H1 (cell line): ENCODE measurements around the gene ASIC2. TPM values are rescaled to one million over a fixed set of nuclear protein-coding genes. Genes with fewer than 3 reads are reported as not detected.

Experiments
- CTCF ChIA-PET: fragments of 300-600 bp; sonication (Branson Sonifier 250); formaldehyde crosslinking; loops from one replicate; lab custom pipeline; 2021; ENCODE audit not compliant: partially characterized antibody; lab: Charles Lee
- POLR2A ChIA-PET: fragments of 300-600 bp; sonication (Branson Sonifier 250); formaldehyde crosslinking; loops from one replicate; lab custom pipeline; 2021; ENCODE audit warnings: inconsistent platforms; ENCODE audit not compliant: partially characterized antibody; lab: Charles Lee
- DNase-seq, 2 experiments: peaks; one replicate each; pipeline versions ENCODE4 v3.0.0 to v3.0.0-alpha.2; 2010 to 2022; ENCODE audit warnings: low spot score in 2 of 2, low read depth in 1 of 2, mixed read lengths in 1 of 2
- FAIRE-seq: peaks from 2 replicates; lab custom pipeline; 2011; peaks lifted over from hg19 to GRCh38; lab: Jason Lieb, UNC
- H2AFZ ChIP-seq: 2 replicates; pipeline ENCODE4 v1.8.1; 2012; ENCODE audit warnings: low read length, inconsistent platforms
- H2AK5ac ChIP-seq: 2 replicates; pipeline ENCODE4 v1.6.1; 2013; ENCODE audit warnings: low read depth, low read length
- H2BK120ac ChIP-seq: replicated peaks from 2 replicates; pipeline ENCODE3; 2013; ENCODE audit warnings: low read depth, low read length, inconsistent platforms
- H2BK12ac ChIP-seq: 2 replicates; pipeline ENCODE4 v1.6.1; 2013; ENCODE audit warnings: low read depth, low read length
- H2BK15ac ChIP-seq: 2 replicates; pipeline ENCODE4 v1.6.1; 2013; ENCODE audit warnings: low read length
- H2BK20ac ChIP-seq: 2 replicates; pipeline ENCODE4 v1.6.1; 2013; ENCODE audit warnings: low read length
- H2BK5ac ChIP-seq: 2 replicates; pipeline ENCODE4 v1.6.1; 2013; ENCODE audit warnings: low read depth, low read length
- H3K14ac ChIP-seq: 2 replicates; pipeline ENCODE4 v1.6.1; 2013; ENCODE audit warnings: inconsistent platforms; ENCODE audit not compliant: insufficient read length
- H3K18ac ChIP-seq: 2 replicates; pipeline ENCODE4 v1.6.1; 2013; ENCODE audit warnings: low read length; ENCODE audit errors: extremely low read depth
- H3K23ac ChIP-seq: 2 replicates; pipeline ENCODE4 v1.6.1; 2013; ENCODE audit warnings: inconsistent platforms; ENCODE audit not compliant: insufficient read length
- H3K23me2 ChIP-seq: 2 replicates; pipeline ENCODE4 v1.6.1; 2013; ENCODE audit warnings: low read depth, low read length
- H3K27ac ChIP-seq: 2 replicates; pipeline ENCODE4 v1.6.1; 2011; ENCODE audit warnings: low read depth, low read length, inconsistent platforms
- H3K27me3 ChIP-seq, 4 experiments: replicated peaks in 1 of 4; 1 replicate in 1 of 4; 2 replicates in 3 of 4; pipeline versions ENCODE4 v1.6.1 to v1.8.1; 2011 to 2013; ENCODE audit warnings: low read length in 3 of 4, mild to moderate bottlenecking in 3 of 4, inconsistent platforms in 2 of 4, mixed read lengths in 2 of 4, moderate library complexity in 1 of 4; ENCODE audit not compliant: control insufficient read depth in 3 of 4, insufficient read depth in 3 of 4; ENCODE audit errors: extremely low read depth in 1 of 4
- H3K36me3 ChIP-seq, 4 experiments: 2 replicates each; pipeline versions ENCODE4 v1.6.1 to v1.8.1; 2011 to 2013; ENCODE audit warnings: mild to moderate bottlenecking in 4 of 4, low read length in 3 of 4, moderate library complexity in 2 of 4, control low read depth in 1 of 4, inconsistent platforms in 1 of 4; ENCODE audit not compliant: insufficient read depth in 4 of 4, control insufficient read depth in 2 of 4
- H3K4ac ChIP-seq: replicated peaks from 2 replicates; pipeline ENCODE3; 2013; ENCODE audit warnings: low read length, low read depth, mixed read lengths, inconsistent platforms; ENCODE audit not compliant: insufficient read length
- H3K4me1 ChIP-seq, 4 experiments: replicated peaks in 1 of 4; 1 replicate in 1 of 4; 2 replicates in 3 of 4; pipeline versions ENCODE4 v1.6.1 to v1.8.1; 2011 to 2013; ENCODE audit warnings: low read length in 3 of 4, inconsistent platforms in 2 of 4, mixed read lengths in 1 of 4; ENCODE audit not compliant: insufficient read depth in 4 of 4, control insufficient read depth in 3 of 4
- H3K4me2 ChIP-seq, 2 experiments: 2 replicates each; pipeline versions ENCODE4 v1.6.1 to v1.8.1; 2011 to 2013; ENCODE audit warnings: low read depth in 2 of 2, low read length in 2 of 2, control low read depth in 1 of 2, inconsistent platforms in 1 of 2, mild to moderate bottlenecking in 1 of 2; ENCODE audit not compliant: insufficient read depth in 1 of 2
- H3K4me3 ChIP-seq, 4 experiments: fragments of 200-600, 300-600 bp in 1 of 4; sonication (generic), shearing (Covaris generic), sonication (Bioruptor Twin) in 1 of 4; 2 replicates each; pipeline versions ENCODE4 v1.5.1 to v1.8.1; 2011 to 2016; ENCODE audit warnings: low read length in 4 of 4, low read depth in 3 of 4, control low read depth in 2 of 4, inconsistent platforms in 2 of 4, mild to moderate bottlenecking in 2 of 4, mixed read lengths in 1 of 4, moderate library complexity in 1 of 4; ENCODE audit not compliant: insufficient read depth in 2 of 4; ENCODE audit errors: extremely low read depth in 1 of 4
- H3K56ac ChIP-seq: replicated peaks from 2 replicates; pipeline ENCODE3; 2013; ENCODE audit warnings: low read depth, mild to moderate bottlenecking, mixed read lengths, low read length, inconsistent platforms; ENCODE audit not compliant: insufficient read length
- H3K79me1 ChIP-seq: 2 replicates; pipeline ENCODE4 v1.6.1; 2013; ENCODE audit warnings: low read depth, low read length, control low read depth
- H3K79me2 ChIP-seq, 2 experiments: 2 replicates each; pipeline versions ENCODE4 v1.6.1 to v1.8.1; 2012 to 2013; ENCODE audit warnings: low read length in 2 of 2, mild to moderate bottlenecking in 2 of 2, inconsistent platforms in 1 of 2; ENCODE audit not compliant: insufficient read depth in 2 of 2, control insufficient read depth in 1 of 2
- H3K9ac ChIP-seq, 4 experiments: replicated peaks in 1 of 4; 1 replicate in 1 of 4; 2 replicates in 3 of 4; pipeline versions ENCODE4 v1.6.1 to v1.8.1; 2011 to 2013; ENCODE audit warnings: low read depth in 3 of 4, low read length in 3 of 4, control low read depth in 2 of 4, mild to moderate bottlenecking in 2 of 4, moderate library complexity in 2 of 4, inconsistent platforms in 1 of 4; ENCODE audit errors: extremely low read depth in 1 of 4
- H3K9me3 ChIP-seq, 2 experiments: 2 replicates each; pipeline versions ENCODE4 v1.6.1 to v1.8.1; 2012 to 2013; ENCODE audit warnings: mild to moderate bottlenecking in 2 of 2, moderate library complexity in 2 of 2, control low read depth in 1 of 2, inconsistent platforms in 1 of 2, low read depth in 1 of 2, low read length in 1 of 2, mixed read lengths in 1 of 2; ENCODE audit not compliant: insufficient read depth in 2 of 2
- H4K20me1 ChIP-seq, 2 experiments: replicated peaks in 1 of 2; 2 replicates each; pipeline versions ENCODE3 to v1.8.1; 2011 to 2013; ENCODE audit warnings: inconsistent platforms in 2 of 2, low read length in 2 of 2, mild to moderate bottlenecking in 1 of 2; ENCODE audit not compliant: insufficient read depth in 2 of 2, control insufficient read depth in 1 of 2
- H4K5ac ChIP-seq: 2 replicates; pipeline ENCODE4 v1.6.1; 2013; ENCODE audit warnings: low read length, low read depth, mixed read lengths, inconsistent platforms; ENCODE audit not compliant: insufficient read length
- H4K8ac ChIP-seq: 2 replicates; pipeline ENCODE4 v1.8.0; 2013; ENCODE audit warnings: mild to moderate bottlenecking, moderate library complexity, low read length, inconsistent platforms; ENCODE audit not compliant: insufficient read depth; ENCODE audit errors: extremely low read depth
- H4K91ac ChIP-seq: replicated peaks from 2 replicates; pipeline ENCODE3; 2013; ENCODE audit warnings: low read length, mixed read lengths, inconsistent platforms; ENCODE audit not compliant: insufficient read length
- CBX5 ChIP-seq: fragments of 300-800, 300-1000 bp; sonication (generic); IDR thresholded peaks from 2 replicates; pipeline ENCODE4 v1.7.1; 2016; ENCODE audit warnings: antibody characterized with exemption, low read length, low read depth
- CHD2 ChIP-seq: IDR thresholded peaks from 2 replicates; pipeline ENCODE4 v1.6.1; 2012; ENCODE audit warnings: low read length, improper control_type of control experiment
- WGBS, 2 experiments: shearing (Covaris generic) in 1 of 2; methylation state at CpG; one replicate each; pipeline versions ENCODE4 v1.1.6 to v1.1.7; 2013 to 2015; ENCODE audit warnings: low lambda C conversion rate in 2 of 2, mixed read lengths in 2 of 2, inconsistent platforms in 1 of 2, low coverage in 1 of 2, missing lambda C conversion rate in 1 of 2; ENCODE audit not compliant: insufficient replicate concordance in 2 of 2, insufficient coverage in 1 of 2, insufficient read length in 1 of 2; ENCODE audit errors: extremely low coverage in 1 of 2, missing lambda C conversion rate in 1 of 2; 5-methylcytosine and 5-hydroxymethylcytosine counted together
- polyA plus RNA-seq, 7 experiments: library from polyadenylated mRNA; depleted of rRNA in 3 of 7; stranded (reverse) in 5 of 7; unstranded in 2 of 7; fragments of >200 nt in 5 of 7; fragments of 200-250 nt in 2 of 7; gene quantifications; 1 replicate in 5 of 7; 2 replicates in 1 of 7; 4 replicates in 1 of 7; pipeline versions ENCODE4 v1.2.1 to v1.2.3, GENCODE V29; 2011 to 2013; ENCODE audit warnings: missing spikeins in 2 of 7, mixed read lengths in 2 of 7
- total RNA-seq: library from RNA; stranded (reverse); fragmentation: NEBNext Ultra II Directional; extraction: Animal tissue kit (Norgen Biotek cat#: 25700); gene quantifications from 2 replicates; pipeline ENCODE4 v1.2.1, GENCODE V29; 2021
- TF ChIP-seq, protein P1 (sequence below): IDR thresholded peaks from 2 replicates; pipeline ENCODE4 v1.6.1; 2012; ENCODE audit warnings: low read length, inconsistent platforms

The ASIC2 gene
- total and polyA plus RNA-seq, 2 of the 8 experiments (the other 6 are each of a cell fraction or from before 2014, with no cell fraction given) = 0.86 to 1.2 TPM

DNA sequence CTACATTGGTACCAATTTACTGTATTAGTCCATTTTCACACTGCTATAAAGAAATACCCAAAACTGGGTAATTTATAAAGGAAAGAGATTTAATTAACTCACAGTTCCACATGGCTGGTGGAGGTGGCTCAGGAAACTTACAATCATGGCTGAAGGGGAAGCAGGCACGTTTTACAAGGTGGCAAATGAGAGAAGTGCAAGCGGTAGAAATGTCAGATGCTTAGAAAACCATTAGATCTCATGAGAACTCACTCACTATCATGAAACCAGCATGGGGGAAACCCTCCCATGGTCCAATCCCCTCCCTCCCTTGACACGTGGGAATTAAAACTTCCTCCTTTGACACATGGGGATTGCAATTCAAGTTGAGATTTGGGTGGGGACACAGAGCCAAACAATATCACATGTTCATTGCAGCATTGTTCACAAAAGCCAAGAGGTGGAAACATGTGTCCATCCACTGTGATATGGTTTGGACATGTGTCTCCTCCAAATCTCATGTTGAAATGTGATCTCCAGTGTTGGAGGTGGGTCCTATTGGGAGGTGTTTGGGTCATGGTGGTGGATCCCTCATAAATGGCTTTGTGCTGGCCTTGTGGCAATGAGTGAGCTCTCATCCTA, 304.5 kb downstream of the ASIC2 start:
- DNase-seq (no peak), FAIRE-seq (no peak)
- H3K23me2 ChIP-seq = no peaks in the 10 kb centered on the region; the same call in 1 of the 2 replicates
- no peak overlapping the region for H4K91ac ChIP-seq
- no peaks in the 10 kb centered on the region for H3K27me3 ChIP-seq
- POLR2A ChIA-PET = no interaction called here
- no peak overlapping the region for H2BK12ac ChIP-seq
- no peaks in the 10 kb centered on the region for H3K4me1 ChIP-seq
- no peak overlapping the region for H2AK5ac ChIP-seq
- H3K79me2 ChIP-seq = no peaks in the 10 kb centered on the region
- no peak overlapping the region for H2AFZ ChIP-seq
- H4K20me1 ChIP-seq = peaks cover 0 to 2% of the 10 kb centered on the region in 2 experiments
- no peak overlapping the region for H3K14ac ChIP-seq
- H3K18ac ChIP-seq = no peak overlapping the region
- no peak overlapping the region for H4K5ac ChIP-seq
- peaks cover 4 to 10% of the 10 kb centered on the region in 2 experiments; a peak in 2 of 4 replicates for H3K9me3 ChIP-seq
- no peak overlapping the region for H2BK5ac ChIP-seq
- no peak overlapping the region for H3K23ac ChIP-seq
- H3K27ac ChIP-seq = no peak overlapping the region
- H3K79me1 ChIP-seq = no peaks in the 10 kb centered on the region
- H3K4me2 ChIP-seq = no peak overlapping the region
- H3K56ac ChIP-seq = no peak overlapping the region
- H3K4me3 ChIP-seq = no peak overlapping the region
- no peaks in the 10 kb centered on the region for H3K36me3 ChIP-seq
- H2BK15ac ChIP-seq = no peak overlapping the region
- no peak overlapping the region for H4K8ac ChIP-seq
- no peak overlapping the region for H2BK120ac ChIP-seq
- 69% methylated on average over 3 of the region's 3 CpGs; no CpG with 5 or more reads in 1 of the 2 experiments for WGBS, 2 experiments
- no peak overlapping the region for H2BK20ac ChIP-seq
- H3K4ac ChIP-seq = no peak overlapping the region
- no peak overlapping the region for H3K9ac ChIP-seq
- CTCF ChIA-PET = interaction anchor here (1.0 kb wide), 1 partner anchor 9 kb away, joined by 3 read pairs; no protein-coding TSS in a partner anchor
- TF ChIP-seq, protein P1, sequence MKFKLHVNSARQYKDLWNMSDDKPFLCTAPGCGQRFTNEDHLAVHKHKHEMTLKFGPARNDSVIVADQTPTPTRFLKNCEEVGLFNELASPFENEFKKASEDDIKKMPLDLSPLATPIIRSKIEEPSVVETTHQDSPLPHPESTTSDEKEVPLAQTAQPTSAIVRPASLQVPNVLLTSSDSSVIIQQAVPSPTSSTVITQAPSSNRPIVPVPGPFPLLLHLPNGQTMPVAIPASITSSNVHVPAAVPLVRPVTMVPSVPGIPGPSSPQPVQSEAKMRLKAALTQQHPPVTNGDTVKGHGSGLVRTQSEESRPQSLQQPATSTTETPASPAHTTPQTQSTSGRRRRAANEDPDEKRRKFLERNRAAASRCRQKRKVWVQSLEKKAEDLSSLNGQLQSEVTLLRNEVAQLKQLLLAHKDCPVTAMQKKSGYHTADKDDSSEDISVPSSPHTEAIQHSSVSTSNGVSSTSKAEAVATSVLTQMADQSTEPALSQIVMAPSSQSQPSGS = no peak
- TF ChIP-seq CBX5 (no peak), CHD2 (no peak)
